GM12874 (cell line): Measurements from ENCODE around the gene LIPE.
A peak's percentile ranks its signal among the peaks of the same experiment; 100 is the strongest.

Experiments used
- TF ChIP-seq, protein P1 (sequence below): IDR thresholded peaks from 2 replicates; pipeline ENCODE4 v1.5.1; 2011; ENCODE audit warnings: low read depth, mild to moderate bottlenecking, control low read depth, low read length, moderate library complexity; ENCODE audit not compliant: insufficient read depth

The LIPE gene

DNA sequence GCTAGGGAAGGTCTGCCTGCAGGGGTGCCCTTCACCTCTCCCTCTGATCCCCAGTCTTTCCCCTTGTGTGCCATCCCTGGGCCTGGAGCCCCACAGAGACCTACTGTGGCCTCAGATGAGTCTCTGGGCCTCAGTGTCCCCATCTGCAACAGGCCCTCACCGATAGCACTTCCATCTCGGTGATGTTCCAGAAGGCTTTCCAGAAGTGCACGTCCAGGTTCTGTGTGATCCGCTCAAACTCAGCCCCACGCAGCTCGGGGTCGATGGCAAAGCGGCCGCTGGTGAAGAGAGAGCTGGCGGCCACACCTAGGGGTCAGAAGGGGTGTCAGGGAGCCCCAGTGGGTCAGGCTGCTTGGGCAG lies 19.4 kb downstream of the LIPE start:
- TF ChIP-seq, protein P1, sequence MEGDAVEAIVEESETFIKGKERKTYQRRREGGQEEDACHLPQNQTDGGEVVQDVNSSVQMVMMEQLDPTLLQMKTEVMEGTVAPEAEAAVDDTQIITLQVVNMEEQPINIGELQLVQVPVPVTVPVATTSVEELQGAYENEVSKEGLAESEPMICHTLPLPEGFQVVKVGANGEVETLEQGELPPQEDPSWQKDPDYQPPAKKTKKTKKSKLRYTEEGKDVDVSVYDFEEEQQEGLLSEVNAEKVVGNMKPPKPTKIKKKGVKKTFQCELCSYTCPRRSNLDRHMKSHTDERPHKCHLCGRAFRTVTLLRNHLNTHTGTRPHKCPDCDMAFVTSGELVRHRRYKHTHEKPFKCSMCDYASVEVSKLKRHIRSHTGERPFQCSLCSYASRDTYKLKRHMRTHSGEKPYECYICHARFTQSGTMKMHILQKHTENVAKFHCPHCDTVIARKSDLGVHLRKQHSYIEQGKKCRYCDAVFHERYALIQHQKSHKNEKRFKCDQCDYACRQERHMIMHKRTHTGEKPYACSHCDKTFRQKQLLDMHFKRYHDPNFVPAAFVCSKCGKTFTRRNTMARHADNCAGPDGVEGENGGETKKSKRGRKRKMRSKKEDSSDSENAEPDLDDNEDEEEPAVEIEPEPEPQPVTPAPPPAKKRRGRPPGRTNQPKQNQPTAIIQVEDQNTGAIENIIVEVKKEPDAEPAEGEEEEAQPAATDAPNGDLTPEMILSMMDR: no peak

- TF ChIP-seq, protein P1: no peak
Observed at GRCh38 chr19:42407085-42407815, 19.9 kb downstream of the LIPE start.

- TF ChIP-seq, protein P1: no peak
Observed at GRCh38 chr19:42406111-42406510, 21.1 kb downstream of the LIPE start.

DNA sequence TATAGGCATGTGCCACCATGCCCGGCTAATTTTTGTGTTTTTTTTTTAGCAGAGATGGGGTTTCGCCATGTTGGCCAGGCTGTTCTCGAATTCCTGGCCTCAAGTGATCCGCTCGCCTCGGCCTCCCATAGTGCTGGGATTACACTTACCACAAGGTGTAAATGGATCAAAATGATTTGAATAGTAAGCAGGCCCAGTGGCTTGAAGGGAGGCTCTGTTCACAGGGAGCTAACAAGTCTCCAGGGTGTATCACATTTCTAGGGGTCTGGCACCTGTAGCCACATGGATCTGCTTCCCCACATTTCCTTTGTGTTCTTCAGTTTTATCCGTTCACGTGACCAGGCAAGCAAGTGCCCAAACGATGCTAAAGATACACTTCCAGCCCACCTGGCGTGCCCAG lies 23.6 kb downstream of the LIPE start:
- TF ChIP-seq, protein P1: no peak

DNA sequence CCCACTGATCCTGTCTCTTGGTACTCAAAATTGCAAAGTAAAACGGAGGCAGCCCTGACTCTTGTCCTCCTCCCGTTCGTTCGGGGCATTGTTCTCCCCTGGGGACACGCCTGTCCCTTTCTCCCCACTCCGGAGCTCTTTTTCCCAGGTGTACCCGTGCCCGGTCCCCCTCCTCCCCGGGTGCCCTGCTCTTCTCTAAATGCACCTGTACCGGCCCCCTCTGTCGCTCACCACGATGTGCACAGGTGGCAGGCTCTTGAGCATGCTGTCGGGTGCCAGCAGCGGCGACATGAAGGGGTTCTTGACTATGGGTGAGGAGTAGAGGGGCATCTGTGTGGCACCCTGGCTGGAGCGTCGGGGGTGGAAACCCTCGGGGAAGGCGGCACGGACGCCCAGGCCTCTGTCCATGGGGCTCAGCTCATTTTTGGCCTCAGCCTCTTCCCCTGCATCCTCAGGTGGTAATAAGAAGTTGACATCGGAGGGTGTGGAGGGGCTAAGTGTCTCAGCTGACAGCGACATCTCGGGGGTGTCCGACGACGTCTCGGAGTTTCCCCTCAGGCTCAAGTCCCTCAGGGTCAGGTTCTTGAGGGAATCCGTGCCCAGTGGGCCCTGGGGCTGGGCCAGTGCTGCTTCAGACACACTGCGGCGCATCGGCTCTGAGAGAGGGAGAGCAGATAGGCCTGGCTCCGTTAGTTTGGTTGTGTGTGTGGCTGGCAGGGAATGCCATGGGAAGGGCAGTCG lies 24.6 kb downstream of the LIPE start:
- TF ChIP-seq, protein P1: no peak

GRCh38 chr19:42401365-42402303 lies 25.6 kb downstream of the LIPE start:
- TF ChIP-seq, protein P1: peak; percentile 79

DNA sequence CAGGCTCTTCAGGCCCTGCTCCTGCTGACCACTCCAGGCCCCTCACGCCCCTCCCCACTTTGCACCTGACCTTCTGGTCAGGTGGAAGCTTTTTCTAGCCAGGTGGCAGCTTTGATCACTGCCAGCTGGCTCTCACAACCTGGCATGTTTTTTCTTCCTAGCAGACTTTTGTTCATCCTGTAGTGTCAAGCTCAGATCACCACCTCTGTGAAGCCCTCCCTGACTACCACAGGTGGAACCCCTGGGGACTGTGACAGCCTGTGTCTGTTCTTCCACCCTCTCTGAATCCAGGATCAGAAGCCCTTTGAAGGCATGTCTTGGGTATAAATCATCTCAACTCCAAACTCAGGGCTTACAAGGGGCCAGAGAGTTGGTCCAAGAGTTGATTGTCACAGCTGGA lies 26.8 kb downstream of the LIPE start:
- TF ChIP-seq, protein P1: no peak
